GM21390 (cell line): Measurements from ENCODE around the gene ROR1.

Source experiments
- ATAC-seq: cut with Tn5 transposase; IDR thresholded peaks from one replicate; pipeline ENCODE4 v1.9.1; 2021; ENCODE audit not compliant: unreplicated experiment

ROR1 gene

GRCh38 chr1:63906047-63906704 lies 132.4 kb downstream of the ROR1 start:
- no peak for ATAC-seq

DNA sequence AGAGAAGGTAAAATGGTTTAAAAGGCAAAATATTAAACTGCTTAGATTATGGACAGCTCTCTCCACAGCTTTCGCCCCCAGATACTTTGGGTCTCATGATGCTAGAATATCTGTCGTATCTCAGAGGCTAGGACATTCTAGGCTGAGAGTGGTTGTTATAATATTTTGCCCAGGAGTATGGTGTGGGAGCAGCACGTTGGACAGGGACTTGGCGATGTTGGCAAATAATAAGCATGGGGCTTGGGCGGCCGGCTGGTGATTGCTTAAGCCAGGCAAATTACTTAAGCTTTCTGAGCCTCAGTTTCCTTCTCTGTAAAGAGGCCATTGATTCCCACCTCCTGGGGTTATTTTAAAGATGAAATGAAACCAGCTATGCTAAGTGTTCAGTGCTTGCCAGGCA lies 133.2 kb downstream of the ROR1 start:
- ATAC-seq: no peak

GRCh38 chr1:63908016-63908415 lies 134.2 kb downstream of the ROR1 start:
- no peak for ATAC-seq

DNA sequence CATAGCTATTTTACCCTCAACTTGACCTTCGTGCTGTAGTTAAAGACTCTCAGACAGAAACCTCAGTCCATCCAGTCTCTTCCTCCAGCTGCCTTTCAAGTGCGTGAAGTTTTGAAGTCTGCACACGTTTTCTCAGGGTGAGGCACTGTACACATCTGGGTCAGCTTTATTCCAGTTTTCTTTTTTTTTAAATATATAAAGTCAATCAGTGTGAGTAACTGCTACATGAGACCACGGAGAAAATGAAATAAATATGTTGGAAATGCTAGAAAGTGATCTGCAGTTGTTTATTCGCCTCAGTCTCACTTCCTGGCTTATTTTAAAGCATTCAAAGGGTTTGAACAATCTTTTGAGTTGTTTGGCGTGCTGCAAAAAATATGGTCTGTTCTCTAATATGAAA lies 135.7 kb downstream of the ROR1 start:
- ATAC-seq: no peak

GRCh38 chr1:63911049-63911448 lies 137.2 kb downstream of the ROR1 start:
- no peak for ATAC-seq

- no peak for ATAC-seq
Observed at GRCh38 chr1:63912643-63913042, 138.8 kb downstream of the ROR1 start.

DNA sequence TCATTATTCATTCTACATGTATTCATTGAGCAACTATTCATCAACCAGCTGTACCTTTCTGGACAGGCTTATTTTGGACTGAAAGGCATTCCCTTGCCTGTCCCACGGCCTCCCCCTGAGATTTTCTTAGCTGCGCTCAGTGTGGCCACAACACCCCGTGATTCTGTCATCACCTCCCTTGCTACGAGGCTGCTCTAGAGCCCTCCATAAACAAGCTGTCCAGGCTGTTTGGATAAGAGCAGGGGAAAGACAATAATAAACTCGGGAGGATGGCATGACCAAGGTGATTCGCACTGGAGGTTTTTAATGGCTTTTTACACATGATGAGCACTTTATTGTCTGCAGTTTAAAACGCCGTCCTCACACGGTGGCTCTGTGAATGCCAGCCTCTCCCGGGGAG lies 139.7 kb downstream of the ROR1 start:
- no peak for ATAC-seq

GRCh38 chr1:63914241-63914640 lies 140.4 kb downstream of the ROR1 start:
- no peak for ATAC-seq

GRCh38 chr1:63914706-63915105 lies 140.9 kb downstream of the ROR1 start:
- ATAC-seq: no peak

DNA sequence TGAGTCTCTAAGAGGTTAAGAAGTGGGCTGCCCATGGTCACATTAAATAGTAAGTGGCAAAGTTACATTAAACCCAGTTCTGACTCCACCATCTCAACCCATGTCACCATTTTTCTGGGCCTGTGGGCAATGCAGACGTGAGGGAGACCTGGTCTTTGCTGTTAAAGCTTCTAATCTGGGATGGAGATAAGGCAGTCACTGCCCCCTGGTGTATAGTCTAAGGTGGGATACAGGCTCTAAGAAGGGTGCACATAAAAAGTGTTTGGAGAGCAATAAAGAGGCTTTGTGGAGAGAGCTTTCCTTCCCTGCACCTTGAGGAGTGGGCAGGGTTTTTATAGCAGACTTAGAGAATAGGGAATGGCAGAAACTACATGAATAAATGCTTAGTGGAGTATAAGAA lies 141.3 kb downstream of the ROR1 start:
- no peak for ATAC-seq

GRCh38 chr1:63916485-63917360 lies 142.9 kb downstream of the ROR1 start:
- ATAC-seq: no peak

GRCh38 chr1:63917571-63918417 lies 144.0 kb downstream of the ROR1 start:
- no peak for ATAC-seq

- ATAC-seq: no peak
Observed at GRCh38 chr1:63918418-63918945, 144.7 kb downstream of the ROR1 start.

GRCh38 chr1:63920154-63921117 lies 146.6 kb downstream of the ROR1 start:
- no peak for ATAC-seq

GRCh38 chr1:63921359-63921758 lies 147.5 kb downstream of the ROR1 start:
- no peak for ATAC-seq

- ATAC-seq: no peak
Observed at GRCh38 chr1:63921802-63922201, 148.0 kb downstream of the ROR1 start.

DNA sequence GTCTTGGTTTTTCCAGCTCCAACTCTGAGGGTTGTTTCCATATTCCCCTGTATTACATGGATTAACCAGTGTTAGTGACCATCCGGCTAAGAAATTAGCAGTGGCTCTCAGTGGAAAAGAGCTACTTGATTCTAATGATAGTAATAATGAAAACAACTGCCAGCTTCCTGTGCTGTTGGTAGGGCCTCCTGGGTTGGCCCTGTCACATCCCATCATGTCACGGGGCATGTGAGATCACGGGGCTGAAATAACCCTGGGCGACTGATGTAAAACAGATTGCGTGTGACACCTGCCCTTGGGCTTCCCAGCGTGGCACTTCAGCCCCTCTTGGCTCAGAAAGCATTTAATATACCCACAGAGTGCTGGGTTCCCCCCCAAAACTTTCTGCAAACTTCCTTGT lies 149.0 kb downstream of the ROR1 start:
- ATAC-seq: no peak

- no peak for ATAC-seq
Observed at GRCh38 chr1:63923302-63923701, 149.5 kb downstream of the ROR1 start.

GRCh38 chr1:63924600-63924999 lies 150.8 kb downstream of the ROR1 start:
- ATAC-seq: no peak
